Osteoblast (primary cell): ENCODE measurements around the gene AARS2. TPM values are rescaled to one million over a fixed set of nuclear protein-coding genes. Genes with fewer than 3 reads are reported as not detected.
A peak's percentile ranks its signal among the peaks of the same experiment; 100 is the strongest.

Source experiments
- DNase-seq: peaks from one replicate; pipeline ENCODE4 v3.0.0; 2011; ENCODE audit warnings: low spot score, mixed read lengths; ENCODE audit not compliant: insufficient read length; ENCODE audit errors: missing footprints
- H2AFZ ChIP-seq: 2 replicates; pipeline ENCODE4 v1.6.0; 2011; ENCODE audit warnings: mild to moderate bottlenecking, low read length
- H3K27ac ChIP-seq: 2 replicates; pipeline ENCODE4 v1.5.1; 2011; ENCODE audit warnings: mild to moderate bottlenecking, low read depth, low read length, moderate library complexity
- H3K27me3 ChIP-seq: 2 replicates; pipeline ENCODE4 v1.6.0; 2012; ENCODE audit warnings: mild to moderate bottlenecking, control low read depth, inconsistent platforms, low read length, moderate library complexity; ENCODE audit not compliant: insufficient read depth
- H3K36me3 ChIP-seq: 2 replicates; pipeline ENCODE4 v1.5.1; 2011; ENCODE audit warnings: mild to moderate bottlenecking, low read length, control low read depth, moderate library complexity; ENCODE audit not compliant: insufficient read depth
- H3K4me1 ChIP-seq: 2 replicates; pipeline ENCODE4 v1.5.1; 2011; ENCODE audit warnings: mild to moderate bottlenecking, low read length, control low read depth, moderate library complexity; ENCODE audit not compliant: insufficient read depth
- H3K4me2 ChIP-seq: 2 replicates; pipeline ENCODE4 v1.6.0; 2011; ENCODE audit warnings: mild to moderate bottlenecking, low read length; ENCODE audit not compliant: insufficient read depth
- H3K4me3 ChIP-seq: fragments of 200-600 bp; sonication (generic); 3 replicates; pipeline ENCODE4 v1.5.1; 2012; ENCODE audit warnings: mild to moderate bottlenecking, low read length, inconsistent platforms; ENCODE audit not compliant: insufficient read depth
- H3K79me2 ChIP-seq: 2 replicates; pipeline ENCODE4 v1.6.0; 2012; ENCODE audit warnings: mild to moderate bottlenecking, low read length, control low read depth, inconsistent platforms; ENCODE audit not compliant: insufficient read depth
- H3K9me3 ChIP-seq: 2 replicates; pipeline ENCODE4 v1.5.1; 2011; ENCODE audit warnings: low read depth, low read length, control low read depth
- H4K20me1 ChIP-seq: 2 replicates; pipeline ENCODE4 v1.6.0; 2012; ENCODE audit warnings: mild to moderate bottlenecking, low read length, control low read depth; ENCODE audit not compliant: insufficient read depth
- CTCF ChIP-seq: IDR thresholded peaks from 2 replicates; pipeline ENCODE4 v1.5.1; 2011; ENCODE audit warnings: mild to moderate bottlenecking, low read depth, low read length, moderate library complexity; ENCODE audit errors: extremely low read depth
- total RNA-seq: library from RNA; depleted of rRNA; stranded (reverse); fragments of >200 nt; gene quantifications from 2 replicates; pipeline ENCODE4 v1.2.3, GENCODE V29; 2012

AARS2 gene
- total RNA-seq, 1 donor, result 6.2 TPM

- no peaks in the 10 kb centered on the region for H3K36me3 ChIP-seq
- no peaks in the 10 kb centered on the region for H4K20me1 ChIP-seq
- H3K27ac ChIP-seq, result no peak overlapping the region
- DNase-seq, result no peak
- H3K27me3 ChIP-seq, result peaks cover 24% of the 10 kb centered on the region
- no peak overlapping the region for H3K4me3 ChIP-seq
- H3K4me1 ChIP-seq, result no peaks in the 10 kb centered on the region
- H2AFZ ChIP-seq, result no peak overlapping the region
- no peak overlapping the region for H3K4me2 ChIP-seq
- no peaks in the 10 kb centered on the region for H3K79me2 ChIP-seq
- no peaks in the 10 kb centered on the region for H3K9me3 ChIP-seq
- TF ChIP-seq CTCF, result no peak
These were observed 34.8 kb downstream of the AARS2 start for GRCh38 chr6:44278315-44278714.

DNA sequence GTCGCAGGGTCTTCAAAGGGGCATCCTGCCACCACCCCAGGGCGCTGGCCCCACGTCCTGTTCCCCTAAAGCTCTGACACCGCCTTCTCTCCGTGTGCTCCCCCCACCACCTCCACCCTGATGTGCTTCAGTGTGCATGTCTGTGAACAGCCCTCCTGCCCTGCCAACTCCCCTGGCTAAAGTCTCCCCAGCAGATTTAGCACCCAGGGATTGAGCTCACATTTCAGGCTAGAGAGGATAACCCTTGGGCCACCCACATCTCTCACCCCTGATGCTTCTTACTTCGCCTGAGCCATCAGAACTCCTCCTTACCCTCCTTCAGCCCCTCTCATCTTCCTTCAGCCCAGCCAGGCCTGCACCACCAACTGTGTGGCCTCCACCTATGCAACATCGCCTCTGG, 35.4 kb downstream of the AARS2 start:
- no peak overlapping the region for H3K4me2 ChIP-seq
- H3K27me3 ChIP-seq, result peaks cover 25% of the 10 kb centered on the region
- no peaks in the 10 kb centered on the region for H3K4me1 ChIP-seq
- no peak overlapping the region for H3K27ac ChIP-seq
- DNase-seq, result peak; percentile 83
- no peaks in the 10 kb centered on the region for H4K20me1 ChIP-seq
- TF ChIP-seq CTCF, result no peak
- no peak overlapping the region for H2AFZ ChIP-seq
- no peak overlapping the region for H3K4me3 ChIP-seq
- no peaks in the 10 kb centered on the region for H3K79me2 ChIP-seq
- no peaks in the 10 kb centered on the region for H3K36me3 ChIP-seq
- no peaks in the 10 kb centered on the region for H3K9me3 ChIP-seq

GRCh38 chr6:44276667-44277640, 36.2 kb downstream of the AARS2 start:
- no peak overlapping the region for H3K27ac ChIP-seq
- H4K20me1 ChIP-seq, result no peaks in the 10 kb centered on the region
- no peak overlapping the region for H3K4me3 ChIP-seq
- no peaks in the 10 kb centered on the region for H3K4me1 ChIP-seq
- no peak overlapping the region for H3K4me2 ChIP-seq
- no peak overlapping the region for H2AFZ ChIP-seq
- H3K9me3 ChIP-seq, result no peaks in the 10 kb centered on the region
- DNase-seq, result peak; percentile 92
- H3K36me3 ChIP-seq, result no peaks in the 10 kb centered on the region
- peaks cover 32% of the 10 kb centered on the region for H3K27me3 ChIP-seq
- no peak for TF ChIP-seq CTCF
- no peaks in the 10 kb centered on the region for H3K79me2 ChIP-seq
